D721Med (cell line): ENCODE results near the gene PPP1R7.

Source experiments
- DNase-seq: peaks from one replicate; pipeline ENCODE4 v3.0.0; 2011; ENCODE audit warnings: low spot score; ENCODE audit not compliant: insufficient read length
- FAIRE-seq: peaks from 2 replicates; lab custom pipeline; 2011; peaks lifted over from hg19 to GRCh38; lab: Jason Lieb, UNC
- CTCF ChIP-seq: IDR thresholded peaks from 2 replicates; pipeline ENCODE4 v1.5.1; 2012; ENCODE audit warnings: mild to moderate bottlenecking, control low read depth; ENCODE audit not compliant: insufficient read depth; ENCODE audit errors: missing control alignments

Gene PPP1R7

GRCh38 chr2:241135737-241136136 is 14.5 kb upstream of the PPP1R7 start:
- TF ChIP-seq CTCF, result no peak
- FAIRE-seq (no peak), DNase-seq (no peak)

GRCh38 chr2:241136191-241136590 is 14.1 kb upstream of the PPP1R7 start:
- TF ChIP-seq CTCF, result no peak
- DNase-seq, result no peak

GRCh38 chr2:241136661-241137260 is 13.5 kb upstream of the PPP1R7 start:
- TF ChIP-seq CTCF, result no peak
- no peak for FAIRE-seq

More at GRCh38 chr2:241136191-241136590, 14.1 kb upstream of the PPP1R7 start:
- no peak for FAIRE-seq

GRCh38 chr2:241137276-241138190 is 12.7 kb upstream of the PPP1R7 start:
- TF ChIP-seq CTCF, result no peak
- FAIRE-seq (no peak), DNase-seq (no peak)

More at GRCh38 chr2:241136661-241137260, 13.5 kb upstream of the PPP1R7 start:
- no peak for DNase-seq

GRCh38 chr2:241138471-241138870 is 11.8 kb upstream of the PPP1R7 start:
- no peak for FAIRE-seq
- no peak for DNase-seq
- no peak for TF ChIP-seq CTCF

GRCh38 chr2:241139531-241140444 is 10.5 kb upstream of the PPP1R7 start:
- no peak for TF ChIP-seq CTCF
- DNase-seq (no peak), FAIRE-seq (no peak)
